ENCODE measurements around the gene COA1.

DNA sequence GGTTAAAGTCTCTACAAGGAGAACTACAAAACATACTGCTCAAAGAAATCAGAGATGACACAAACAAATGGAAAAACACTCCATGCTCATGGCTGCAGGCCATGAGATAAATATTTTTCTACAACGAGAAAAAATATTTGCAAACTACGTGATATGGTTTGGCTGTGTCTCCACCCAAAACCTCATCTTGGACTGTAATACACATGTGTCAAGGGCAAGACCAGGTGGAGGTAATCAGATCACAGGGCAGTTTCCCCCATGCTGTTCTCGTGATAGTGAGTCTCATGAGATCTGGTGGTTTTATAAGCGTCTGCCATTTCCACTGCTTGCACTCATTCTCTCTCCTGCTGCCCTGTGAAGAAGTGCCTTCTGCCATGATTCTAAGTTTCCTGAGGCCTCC is 57.8 kb downstream of the COA1 start:
- TF ChIP-seq EZH2 (IDR thresholded peaks at IDR 0.05; ENCODE audit: insufficient read depth, poor library complexity, severe bottlenecking) (no peak), EZH2phosphoT487 (IDR thresholded peaks at IDR 0.05; ENCODE audit: insufficient read depth, low read depth) (no peak)
